CD14-positive monocyte (primary cell): ENCODE measurements around the gene LIX1. TPM values are rescaled to one million over a fixed set of nuclear protein-coding genes. Genes with fewer than 3 reads are reported as not detected.

Experiments used
- DNase-seq, 3 donors: peaks; one replicate each; pipeline ENCODE4 v3.0.0-alpha.2; 2011 to 2022
- H2AFZ ChIP-seq: 2 replicates; pipeline ENCODE4 v1.6.0; 2012; ENCODE audit warnings: mild to moderate bottlenecking, low read depth, low read length, inconsistent platforms; ENCODE audit not compliant: insufficient read depth, poor library complexity, severe bottlenecking
- H3K27ac ChIP-seq, 2 donors: 1 replicate in 1 of 2; 2 replicates in 1 of 2; pipeline ENCODE4 v1.5.1; 2012 to 2013; ENCODE audit warnings: low read length in 2 of 2, control low read depth in 1 of 2, inconsistent platforms in 1 of 2, low read depth in 1 of 2, mild to moderate bottlenecking in 1 of 2
- H3K27me3 ChIP-seq, 2 donors: one replicate each; pipeline versions ENCODE4 v1.6.0 to v1.6.1; 2011 to 2013; ENCODE audit warnings: low read length in 2 of 2; ENCODE audit not compliant: control insufficient read depth in 2 of 2, insufficient read depth in 2 of 2
- H3K36me3 ChIP-seq, 2 donors: replicated peaks in 1 of 2; 1 replicate in 1 of 2; 2 replicates in 1 of 2; pipeline versions ENCODE4 v1.5.1 to v1.6.1; 2012 to 2013; ENCODE audit warnings: low read length in 2 of 2, control low read depth in 1 of 2, inconsistent platforms in 1 of 2, mild to moderate bottlenecking in 1 of 2; ENCODE audit not compliant: insufficient read depth in 2 of 2, control insufficient read depth in 1 of 2
- H3K4me1 ChIP-seq, 2 donors: 1 replicate in 1 of 2; 2 replicates in 1 of 2; pipeline versions ENCODE4 v1.5.1 to v1.6.1; 2012 to 2013; ENCODE audit warnings: low read length in 2 of 2, control low read depth in 1 of 2, inconsistent platforms in 1 of 2, mild to moderate bottlenecking in 1 of 2, moderate library complexity in 1 of 2; ENCODE audit not compliant: insufficient read depth in 2 of 2, control insufficient read depth in 1 of 2
- H3K4me2 ChIP-seq: replicated peaks from 2 replicates; pipeline ENCODE3; 2012; ENCODE audit warnings: low read length, moderate library complexity, mild to moderate bottlenecking; ENCODE audit not compliant: poor library complexity, severe bottlenecking; ENCODE audit errors: extremely low read depth
- H3K4me3 ChIP-seq, 3 experiments: fragments of 200-600 bp in 1 of 3; sonication (generic) in 1 of 3; replicated peaks in 1 of 3; 1 replicate in 2 of 3; 2 replicates in 1 of 3; pipeline ENCODE4 v1.5.1; 2011 to 2013; ENCODE audit warnings: low read length in 3 of 3, mild to moderate bottlenecking in 3 of 3, control low read depth in 2 of 3, low read depth in 2 of 3, inconsistent platforms in 1 of 3, moderate library complexity in 1 of 3
- H3K79me2 ChIP-seq: 2 replicates; pipeline ENCODE4 v1.6.0; 2012; ENCODE audit warnings: mild to moderate bottlenecking, control low read depth, inconsistent platforms, low read length, moderate library complexity; ENCODE audit not compliant: insufficient read depth
- H3K9ac ChIP-seq: 2 replicates; pipeline ENCODE4 v1.6.0; 2017; ENCODE audit warnings: low read length, mild to moderate bottlenecking; ENCODE audit not compliant: insufficient read depth, poor library complexity, severe bottlenecking
- H3K9me3 ChIP-seq, 2 donors: replicated peaks in 1 of 2; 1 replicate in 1 of 2; 2 replicates in 1 of 2; pipeline versions ENCODE4 v1.5.1 to v1.6.1; 2012 to 2013; ENCODE audit warnings: low read length in 2 of 2, control low read depth in 1 of 2; ENCODE audit not compliant: control insufficient read depth in 1 of 2, insufficient read depth in 1 of 2
- H4K20me1 ChIP-seq: 2 replicates; pipeline ENCODE4 v1.6.0; 2012; ENCODE audit warnings: mild to moderate bottlenecking, low read length, control low read depth, moderate library complexity; ENCODE audit not compliant: insufficient read depth
- H3K27ac Mint-ChIP-seq, 7 donors: one replicate each; pipeline ENCODE4 v1.8.0; 2020; ENCODE audit warnings: mild to moderate bottlenecking in 7 of 7, mixed read lengths in 7 of 7, moderate library complexity in 6 of 7, inconsistent platforms in 2 of 7
- H3K27me3 Mint-ChIP-seq, 3 donors: one replicate each; pipeline ENCODE4 v1.8.0; 2021 to 2022; ENCODE audit warnings: low read depth in 3 of 3, mild to moderate bottlenecking in 3 of 3, mixed read lengths in 3 of 3, moderate library complexity in 3 of 3, inconsistent platforms in 1 of 3
- H3K36me3 Mint-ChIP-seq, 2 donors: one replicate each; pipeline ENCODE4 v1.8.0; 2020; ENCODE audit warnings: mixed read lengths in 2 of 2, inconsistent platforms in 1 of 2, mild to moderate bottlenecking in 1 of 2
- H3K4me1 Mint-ChIP-seq: one replicate; pipeline ENCODE4 v1.8.0; 2020; ENCODE audit warnings: mild to moderate bottlenecking, mixed read lengths
- H3K4me3 Mint-ChIP-seq, 2 donors: one replicate each; pipeline ENCODE4 v1.8.0; 2020; ENCODE audit warnings: mild to moderate bottlenecking in 2 of 2, mixed read lengths in 2 of 2, moderate library complexity in 1 of 2
- H3K9me3 Mint-ChIP-seq, 7 donors: one replicate each; pipeline ENCODE4 v1.8.0; 2020 to 2022; ENCODE audit warnings: mixed read lengths in 7 of 7, mild to moderate bottlenecking in 6 of 7, moderate library complexity in 6 of 7, inconsistent platforms in 2 of 7
- CTCF ChIP-seq: fragments of 200-600 bp; IDR thresholded peaks from one replicate; pipeline ENCODE4 v1.8.0; 2022; ENCODE audit warnings: antibody characterized with exemption, mild to moderate bottlenecking
- WGBS: methylation state at CpG from one replicate; pipeline ENCODE4 v1.1.5; 2013; ENCODE audit warnings: missing lambda C conversion rate; ENCODE audit not compliant: insufficient coverage; 5-methylcytosine and 5-hydroxymethylcytosine counted together
- intact Hi-C, 2 donors: fragments of 100-400 bp; cut with micrococcal nuclease; formaldehyde crosslinking; loops; one replicate each; pipeline versions ENCODE4 v1.15.0 to v1.15.1; 2023
- polyA plus RNA-seq, 3 donors: library from polyadenylated mRNA; depleted of rRNA in 1 of 3; unstranded in 2 of 3; stranded (reverse) in 1 of 3; fragments of 300-500 nt in 2 of 3; fragments of >200 nt in 1 of 3; fragmentation: Illumina TruSeq in 2 of 3; gene quantifications; 1 replicate in 2 of 3; 2 replicates in 1 of 3; pipeline ENCODE4 v1.2.3, GENCODE V29; 2012 to 2021

LIX1 gene
- polyA plus RNA-seq, 3 donors: not detected

- peak overlapping the region in 1 of 2 donors; percentile 92 for H3K27ac ChIP-seq
- peaks cover 50% of the 10 kb centered on the region for H3K4me1 Mint-ChIP-seq
- intact Hi-C loops: no loop called here
- H3K4me2 ChIP-seq: peak overlapping the region; percentile 6
- peak overlapping the region; percentile 26 to 97 (median 61) for H3K27ac Mint-ChIP-seq
- peak; percentile 27 to 82 (median 52) for DNase-seq
- H3K9ac ChIP-seq: peak overlapping the region; percentile 60
- peaks cover 28 to 56% of the 10 kb centered on the region in 2 donors for H3K4me1 ChIP-seq
- H3K9me3 ChIP-seq: no peaks in the 10 kb centered on the region
- H3K27me3 Mint-ChIP-seq: peaks cover 0 to 2% (median 0%) of the 10 kb centered on the region in 3 donors
- TF ChIP-seq CTCF: no peak
- H3K27me3 ChIP-seq: no peaks in the 10 kb centered on the region
- no peaks in the 10 kb centered on the region for H3K36me3 ChIP-seq
- peak overlapping the region in 1 of 3 experiments; percentile 18 for H3K4me3 ChIP-seq
- no peaks in the 10 kb centered on the region for H3K36me3 Mint-ChIP-seq
- no peaks in the 10 kb centered on the region for H4K20me1 ChIP-seq
- H2AFZ ChIP-seq: peak overlapping the region; percentile 2
- peaks cover 0 to 1% (median 0%) of the 10 kb centered on the region in 7 donors for H3K9me3 Mint-ChIP-seq
- H3K79me2 ChIP-seq: no peaks in the 10 kb centered on the region
- peak overlapping the region in 1 of 2 donors; percentile 14 for H3K4me3 Mint-ChIP-seq
- WGBS: no CpG with 5 or more reads among the region's 4 CpGs
These were observed 63.3 kb downstream of the LIX1 start for GRCh38 chr5:97078958-97079743.

DNA sequence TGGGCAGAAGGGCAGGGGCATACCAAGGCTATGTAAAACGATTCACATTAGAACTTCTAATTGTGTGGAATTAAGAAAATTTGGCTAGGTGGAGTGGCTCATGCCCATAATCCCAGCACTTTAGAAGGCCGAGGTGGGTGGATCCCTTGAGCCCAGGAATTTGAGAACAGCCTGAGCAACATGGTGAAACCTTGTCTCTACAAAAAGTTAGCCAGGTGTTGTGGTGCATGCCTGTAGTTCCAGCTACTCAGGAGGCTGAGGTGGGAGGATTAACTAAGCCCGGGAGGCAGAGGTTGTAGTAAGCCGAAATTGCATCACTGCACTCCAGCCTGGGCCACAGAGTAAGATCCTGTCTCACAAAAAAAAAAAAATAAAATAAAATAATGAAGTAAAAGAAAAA lies 65.2 kb downstream of the LIX1 start:
- Histone ChIP-seq H3K27me3 (no peaks in the 10 kb centered on the region), H3K79me2 (no peaks in the 10 kb centered on the region), H3K4me3 (no peak overlapping the region), H4K20me1 (no peaks in the 10 kb centered on the region), H3K9ac (no peak overlapping the region), H2AFZ (no peak overlapping the region), H3K36me3 (no peaks in the 10 kb centered on the region), H3K27ac (no peak overlapping the region), H3K4me2 (no peak overlapping the region), H3K4me1 (peaks cover 26 to 48% of the 10 kb centered on the region in 2 donors), H3K9me3 (no peaks in the 10 kb centered on the region)
- H3K9me3 Mint-ChIP-seq: no peaks in the 10 kb centered on the region
- peaks cover 0 to 5% (median 3%) of the 10 kb centered on the region in 3 donors for H3K27me3 Mint-ChIP-seq
- H3K4me1 Mint-ChIP-seq: peaks cover 41% of the 10 kb centered on the region
- WGBS: 100% methylated on average over 1 of the region's 4 CpGs
- peak overlapping the region in 1 of 7 donors; percentile 50 for H3K27ac Mint-ChIP-seq
- DNase-seq: no peak
- H3K36me3 Mint-ChIP-seq: no peaks in the 10 kb centered on the region
- intact Hi-C loops: no loop called here
- no peak for TF ChIP-seq CTCF
- no peak overlapping the region for H3K4me3 Mint-ChIP-seq
